NCI-H128 (cell line): ENCODE measurements around the gene AXIN1.
A peak's percentile ranks its signal among the peaks of the same experiment; 100 is the strongest.
"Not testable (repeated sequence)": the region's sequence is repeated elsewhere in the genome, so short reads cannot be mapped to it uniquely, and the experiment has no call there.

ENCODE experiments used
- DNase-seq: peaks from one replicate; lab custom pipeline; 2025; ENCODE audit not compliant: unreplicated experiment; lab: John Stamatoyannopoulos, UW

The AXIN1 gene, protein sequence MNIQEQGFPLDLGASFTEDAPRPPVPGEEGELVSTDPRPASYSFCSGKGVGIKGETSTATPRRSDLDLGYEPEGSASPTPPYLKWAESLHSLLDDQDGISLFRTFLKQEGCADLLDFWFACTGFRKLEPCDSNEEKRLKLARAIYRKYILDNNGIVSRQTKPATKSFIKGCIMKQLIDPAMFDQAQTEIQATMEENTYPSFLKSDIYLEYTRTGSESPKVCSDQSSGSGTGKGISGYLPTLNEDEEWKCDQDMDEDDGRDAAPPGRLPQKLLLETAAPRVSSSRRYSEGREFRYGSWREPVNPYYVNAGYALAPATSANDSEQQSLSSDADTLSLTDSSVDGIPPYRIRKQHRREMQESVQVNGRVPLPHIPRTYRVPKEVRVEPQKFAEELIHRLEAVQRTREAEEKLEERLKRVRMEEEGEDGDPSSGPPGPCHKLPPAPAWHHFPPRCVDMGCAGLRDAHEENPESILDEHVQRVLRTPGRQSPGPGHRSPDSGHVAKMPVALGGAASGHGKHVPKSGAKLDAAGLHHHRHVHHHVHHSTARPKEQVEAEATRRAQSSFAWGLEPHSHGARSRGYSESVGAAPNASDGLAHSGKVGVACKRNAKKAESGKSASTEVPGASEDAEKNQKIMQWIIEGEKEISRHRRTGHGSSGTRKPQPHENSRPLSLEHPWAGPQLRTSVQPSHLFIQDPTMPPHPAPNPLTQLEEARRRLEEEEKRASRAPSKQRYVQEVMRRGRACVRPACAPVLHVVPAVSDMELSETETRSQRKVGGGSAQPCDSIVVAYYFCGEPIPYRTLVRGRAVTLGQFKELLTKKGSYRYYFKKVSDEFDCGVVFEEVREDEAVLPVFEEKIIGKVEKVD

DNA sequence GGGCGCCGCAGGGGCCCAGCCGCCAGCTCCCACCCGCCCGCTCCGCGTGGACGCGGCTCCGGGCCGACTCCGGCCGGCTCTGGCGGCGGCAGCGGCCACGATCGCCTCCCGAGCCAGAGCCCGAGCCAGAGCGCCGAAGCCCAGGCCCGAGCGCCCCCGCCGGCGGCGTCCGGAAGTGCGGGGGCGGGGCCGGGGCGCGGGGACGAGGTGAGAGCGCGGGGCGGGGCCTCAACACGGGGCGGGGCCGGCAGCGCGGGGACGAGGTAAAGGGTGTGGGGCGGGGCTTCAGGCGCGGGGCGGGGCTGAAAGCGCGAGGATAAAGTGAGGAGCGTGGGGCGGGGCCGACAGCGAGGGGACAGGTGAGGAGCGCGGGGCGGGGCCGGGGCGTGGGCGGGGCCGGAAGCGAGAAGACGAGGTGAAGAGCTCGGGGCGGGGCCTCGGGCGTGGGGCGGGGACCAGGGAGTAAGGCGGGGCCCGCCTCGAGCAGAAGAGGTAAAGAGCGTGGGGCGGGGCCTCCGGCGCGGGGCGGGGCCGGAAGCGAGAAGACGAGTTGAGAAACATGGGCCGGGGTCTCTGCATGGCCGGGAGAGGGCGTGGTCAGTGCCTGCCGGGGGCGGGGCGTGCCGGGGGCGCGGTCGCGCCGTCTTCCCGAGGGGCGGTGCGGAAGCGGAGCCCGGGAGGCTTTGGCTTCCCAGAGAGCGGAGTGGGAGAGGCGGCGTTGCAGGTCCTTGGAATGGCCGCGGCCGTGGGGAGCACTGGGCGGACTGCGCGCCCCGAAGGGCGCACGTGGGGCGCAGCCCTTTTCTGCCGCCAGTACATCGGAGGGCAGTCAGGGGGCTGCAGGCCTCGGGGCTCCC, at the start of gene AXIN1:
TSS of gene AXIN1 (minus strand) at position 177 of the 857 bp plus-strand sequence. CDS start 5,698 bp downstream, outside the sequence.
- DNase-seq = peak; percentile 77

DNA sequence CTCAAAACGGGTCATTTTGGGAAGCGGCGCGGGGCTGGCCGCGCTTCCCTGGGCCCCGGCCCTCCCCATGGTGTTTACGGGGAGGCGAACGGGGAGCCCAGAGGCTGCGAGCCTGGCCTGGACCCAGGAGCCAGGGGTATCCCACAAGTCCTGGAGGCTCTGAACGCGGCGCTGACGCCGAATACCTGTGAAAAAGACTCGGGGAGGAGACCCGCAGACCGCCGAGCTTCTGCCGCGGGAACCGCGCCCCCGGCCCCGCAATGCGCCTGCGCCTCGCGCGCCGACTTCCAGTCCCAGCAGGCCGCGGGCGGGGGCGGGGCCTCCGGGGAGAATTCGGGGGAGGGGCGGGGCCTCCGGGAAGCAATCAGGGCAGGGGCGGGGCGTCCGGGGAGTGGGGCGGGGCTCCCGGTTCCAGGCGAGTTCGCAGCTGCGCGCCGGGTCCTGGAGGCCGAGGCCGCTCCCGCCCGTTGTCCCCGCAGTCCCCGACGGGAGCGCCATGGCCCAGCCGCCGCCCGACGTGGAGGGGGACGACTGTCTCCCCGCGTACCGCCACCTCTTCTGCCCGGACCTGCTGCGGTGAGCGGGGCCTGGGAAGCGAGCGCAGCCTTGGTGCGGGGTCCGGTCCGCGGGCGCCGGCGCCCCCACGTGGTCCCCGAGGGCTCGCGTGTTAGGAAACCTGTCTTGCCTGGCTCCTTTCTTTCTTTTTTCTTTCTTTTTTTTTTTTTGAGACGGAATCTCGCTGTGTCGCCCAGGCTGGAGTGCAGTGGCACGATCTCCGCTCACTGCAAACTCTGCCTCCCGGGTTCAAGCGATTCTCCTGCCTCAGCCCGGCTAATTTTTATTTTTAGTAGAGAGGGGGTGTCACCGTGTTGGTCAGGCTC, 49.2 kb upstream of the AXIN1 start, which contains the start of gene DECR2:
TSS of gene DECR2 (plus strand) at position 418 of the 881 bp plus-strand sequence. CDS start at position 497, 79 bp downstream.
- peak; percentile 23 for DNase-seq

DNA sequence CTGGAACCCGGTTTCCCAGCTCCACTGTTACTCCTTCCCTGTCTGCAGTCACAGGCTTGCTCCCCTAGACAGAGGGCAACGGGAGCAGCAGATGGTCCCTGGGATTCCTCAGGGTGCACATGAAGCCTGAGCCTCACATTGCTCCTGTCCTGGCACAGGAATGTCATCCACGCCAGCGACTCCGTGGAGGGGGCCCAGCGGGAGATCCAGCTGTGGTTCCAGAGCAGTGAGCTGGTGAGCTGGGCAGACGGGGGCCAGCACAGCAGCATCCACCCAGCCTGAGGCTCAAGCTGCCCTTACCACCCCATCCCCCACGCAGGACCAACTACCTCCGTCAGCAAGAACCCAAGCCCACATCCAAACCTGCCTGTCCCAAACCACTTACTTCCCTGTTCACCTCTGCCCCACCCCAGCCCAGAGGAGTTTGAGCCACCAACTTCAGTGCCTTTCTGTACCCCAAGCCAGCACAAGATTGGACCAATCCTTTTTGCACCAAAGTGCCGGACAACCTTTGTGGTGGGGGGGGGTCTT, 47.6 kb upstream of the AXIN1 start:
- DNase-seq = no peak

DNA sequence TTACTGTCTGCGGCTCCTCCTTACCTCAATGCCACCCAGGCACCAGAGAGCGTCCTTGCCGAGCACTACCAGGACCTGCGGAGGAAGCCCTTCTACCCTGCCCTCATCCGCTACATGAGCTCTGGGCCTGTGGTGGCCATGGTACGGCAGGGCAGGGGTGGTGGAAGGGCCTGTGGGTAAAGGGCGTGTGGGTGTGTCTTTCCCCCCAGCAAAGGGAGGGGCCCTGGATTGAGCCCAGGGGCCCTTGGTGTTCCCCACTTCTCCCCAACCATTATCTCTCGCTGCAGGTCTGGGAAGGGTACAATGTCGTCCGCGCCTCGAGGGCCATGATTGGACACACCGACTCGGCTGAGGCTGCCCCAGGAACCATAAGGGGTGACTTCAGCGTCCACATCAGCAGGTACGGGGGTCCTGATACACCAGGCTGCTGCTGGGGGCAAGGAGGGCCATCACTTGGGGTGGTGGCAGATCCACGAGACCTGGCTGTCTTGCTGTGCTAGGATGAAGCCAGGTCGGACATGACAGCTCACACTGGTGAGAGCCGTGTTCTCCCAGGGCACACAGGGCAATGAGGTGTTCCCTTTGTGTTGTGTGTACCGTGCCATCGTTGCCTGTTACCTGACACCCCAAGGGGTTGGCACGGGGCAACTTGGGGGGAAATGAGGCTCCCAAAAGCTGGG, 47.0 kb upstream of the AXIN1 start:
- no peak for DNase-seq

DNA sequence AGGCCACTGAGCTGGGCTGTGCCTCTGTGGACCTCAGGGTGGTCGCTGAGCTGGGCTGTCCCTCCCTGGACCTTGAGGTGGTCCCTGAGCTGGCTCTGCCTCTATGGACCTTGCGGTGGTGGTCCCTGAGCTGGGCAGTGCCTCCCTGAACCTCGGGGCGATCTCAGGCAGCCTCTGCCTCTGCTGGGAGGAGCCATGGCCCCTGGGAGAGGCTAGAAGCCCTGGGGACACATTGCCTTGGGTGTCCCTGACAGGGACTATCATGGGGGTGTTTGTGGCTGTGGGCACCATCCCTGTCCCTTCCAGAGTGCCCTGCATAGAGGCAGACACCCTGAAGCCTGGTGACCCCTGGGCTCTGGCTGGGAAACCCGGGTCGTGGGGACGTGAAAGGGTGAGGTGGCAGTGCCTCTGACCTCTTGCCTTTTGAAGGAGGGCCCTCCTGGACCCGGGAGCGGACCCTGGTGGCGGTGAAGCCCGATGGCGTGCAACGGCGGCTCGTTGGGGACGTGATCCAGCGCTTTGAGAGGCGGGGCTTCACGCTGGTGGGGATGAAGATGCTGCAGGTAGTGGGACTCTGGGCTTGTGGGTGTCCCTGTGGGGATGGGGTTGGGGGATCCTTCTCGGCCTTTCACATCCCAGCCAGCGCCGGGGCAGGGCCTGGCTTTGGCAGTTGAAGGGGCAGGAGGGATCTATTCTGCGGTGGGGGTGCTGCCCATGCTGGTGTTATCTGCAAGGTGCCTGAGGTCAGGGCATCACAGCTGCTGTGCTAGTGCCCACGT, 46.2 kb upstream of the AXIN1 start:
- no peak for DNase-seq

DNA sequence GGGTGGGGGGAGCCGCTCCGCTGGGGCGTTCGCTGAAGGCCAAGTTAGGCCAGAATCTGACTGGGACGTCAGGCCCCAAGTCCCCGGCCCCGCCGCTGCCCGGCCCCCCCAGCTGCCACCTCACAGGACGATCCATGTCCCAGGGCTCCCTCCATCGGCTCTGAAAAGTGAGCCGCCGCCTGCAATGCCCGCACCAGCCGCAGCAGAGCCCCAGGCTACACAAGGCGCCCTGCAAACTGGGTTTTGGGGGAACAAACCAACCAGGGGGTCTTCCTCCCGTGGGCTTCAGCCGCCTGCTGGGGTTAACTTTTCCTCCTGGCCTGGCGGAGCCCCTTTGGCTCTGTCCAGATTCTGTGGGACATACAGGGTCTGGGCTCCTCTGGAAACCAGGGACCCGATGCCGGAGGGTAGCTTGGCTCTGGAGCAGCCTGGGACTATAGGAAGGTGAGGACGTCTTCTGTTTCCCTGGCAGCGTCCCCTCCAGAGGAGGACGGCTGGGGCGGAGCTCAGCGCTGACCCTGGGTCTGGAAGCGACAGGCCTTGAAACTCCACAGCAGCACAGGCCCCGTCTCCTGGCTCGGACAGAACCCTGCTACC, 45.3 kb upstream of the AXIN1 start:
- DNase-seq = no peak

DNA sequence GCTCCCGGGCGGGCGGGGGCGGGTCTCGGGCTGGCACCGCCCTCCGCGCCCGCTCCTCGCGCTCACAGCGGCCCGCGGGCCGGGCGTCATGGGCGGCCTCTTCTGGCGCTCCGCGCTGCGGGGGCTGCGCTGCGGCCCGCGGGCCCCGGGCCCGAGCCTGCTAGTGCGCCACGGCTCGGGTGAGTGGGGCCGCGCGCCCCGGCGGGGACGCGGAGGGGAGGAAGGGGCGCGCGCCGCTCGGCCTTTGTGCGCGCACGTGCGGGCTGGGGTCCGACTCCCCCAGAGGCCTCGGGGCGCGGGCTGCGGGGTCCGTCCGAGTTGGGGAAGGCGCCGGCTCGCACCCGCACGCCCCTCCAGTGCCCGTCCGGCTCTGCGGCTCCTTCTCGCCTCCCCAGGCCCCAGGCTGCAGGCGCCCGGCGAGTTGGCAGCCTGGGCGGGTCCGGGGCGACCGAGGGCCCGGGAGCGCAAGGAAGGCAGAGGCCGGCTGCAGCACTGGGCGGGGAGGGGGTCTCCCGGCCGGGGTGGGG, 44.7 kb upstream of the AXIN1 start, which contains the start of gene NME4:
TSS of gene NME4 (plus strand) at position 65 of the 527 bp plus-strand sequence. CDS start at position 89, 24 bp downstream.
- no peak for DNase-seq

DNA sequence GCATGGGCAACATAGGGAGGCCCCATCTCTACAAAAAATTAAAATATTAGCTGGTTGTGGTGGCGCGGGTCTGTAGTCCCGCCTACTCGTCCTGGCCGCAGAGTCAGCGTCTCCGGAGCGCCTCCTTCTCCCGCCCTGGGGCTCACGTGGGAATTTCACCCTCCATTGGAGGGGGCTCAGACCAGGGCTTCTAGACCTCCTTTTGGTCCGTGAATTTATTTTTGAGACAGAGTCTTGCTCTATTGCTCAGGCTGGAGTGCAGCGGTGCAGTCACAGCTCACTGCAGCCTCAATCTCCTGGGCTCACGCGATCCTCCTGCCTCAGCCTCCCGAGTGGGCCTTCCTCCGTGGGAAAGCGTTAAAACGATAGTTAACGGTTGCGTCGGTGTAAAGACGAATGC, 44.1 kb upstream of the AXIN1 start:
- no peak for DNase-seq

DNA sequence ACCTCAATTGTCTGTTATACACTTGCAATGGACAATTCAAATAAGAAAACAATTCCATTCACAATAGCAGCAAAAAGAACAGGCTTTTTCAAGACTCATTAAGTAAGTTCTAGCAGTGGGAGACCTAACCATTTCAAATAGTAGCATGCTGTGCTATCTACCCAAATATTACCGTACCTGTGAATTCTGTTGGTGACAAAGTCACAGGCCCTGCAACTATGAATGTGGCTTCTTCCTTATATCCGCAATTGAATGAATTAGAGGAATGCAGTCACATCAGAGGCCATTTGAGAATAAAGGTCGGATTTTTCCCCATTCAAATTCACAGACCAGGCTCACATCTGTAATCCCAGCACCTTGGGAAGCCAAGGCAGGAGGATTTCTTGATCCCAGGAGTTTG, 43.7 kb upstream of the AXIN1 start:
- DNase-seq = no peak

DNA sequence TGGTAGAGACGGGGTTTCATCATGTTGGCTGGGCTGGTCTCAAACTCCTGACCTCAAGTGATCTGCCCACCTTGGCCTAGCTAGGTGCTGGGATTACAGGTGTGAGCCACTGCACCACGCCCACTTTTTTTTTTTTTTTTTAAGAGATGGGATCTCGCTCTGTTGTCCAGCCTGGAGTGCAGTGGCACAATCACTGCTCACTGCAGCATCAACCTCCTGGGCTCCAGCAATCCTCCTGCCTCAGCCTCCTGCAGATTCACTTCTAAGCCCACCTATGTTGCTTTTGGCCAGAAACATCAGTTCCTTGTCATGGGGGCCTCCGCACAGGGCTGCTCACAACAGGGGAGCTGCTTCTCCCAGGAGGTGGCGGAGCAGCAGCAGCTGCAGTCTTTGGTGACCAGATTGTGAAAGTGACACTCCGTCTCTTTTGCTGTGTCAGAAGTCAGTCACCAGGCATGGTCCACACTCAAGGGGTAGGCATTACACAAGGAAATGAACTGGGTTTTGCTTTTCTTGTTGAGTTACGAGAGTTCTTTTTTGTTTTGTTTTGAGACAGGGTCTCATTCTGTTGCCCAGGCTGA, 40.0 kb upstream of the AXIN1 start:
- DNase-seq = no peak

DNA sequence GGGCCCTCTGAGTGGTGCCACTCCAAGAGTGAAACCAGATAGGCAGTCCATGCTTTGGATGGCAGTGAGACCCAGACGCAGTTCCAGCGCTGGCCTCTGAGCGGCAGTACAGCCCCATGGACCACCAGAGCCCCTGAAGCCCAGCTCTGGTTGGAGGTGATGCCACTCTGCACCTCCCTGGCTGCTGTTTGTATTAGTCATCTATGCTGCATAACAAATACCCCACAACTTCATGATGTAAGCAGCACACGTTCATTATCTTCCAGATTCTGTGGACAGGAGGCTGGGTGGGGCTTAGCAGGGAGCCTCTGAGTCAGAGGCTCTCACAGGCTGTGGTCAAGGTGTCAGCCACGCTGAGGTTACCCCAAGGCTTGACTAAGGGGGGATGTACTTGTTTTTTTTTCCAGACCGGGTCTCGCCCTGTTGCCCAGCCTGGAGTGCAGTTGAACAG, 39.4 kb upstream of the AXIN1 start:
- DNase-seq = no peak

DNA sequence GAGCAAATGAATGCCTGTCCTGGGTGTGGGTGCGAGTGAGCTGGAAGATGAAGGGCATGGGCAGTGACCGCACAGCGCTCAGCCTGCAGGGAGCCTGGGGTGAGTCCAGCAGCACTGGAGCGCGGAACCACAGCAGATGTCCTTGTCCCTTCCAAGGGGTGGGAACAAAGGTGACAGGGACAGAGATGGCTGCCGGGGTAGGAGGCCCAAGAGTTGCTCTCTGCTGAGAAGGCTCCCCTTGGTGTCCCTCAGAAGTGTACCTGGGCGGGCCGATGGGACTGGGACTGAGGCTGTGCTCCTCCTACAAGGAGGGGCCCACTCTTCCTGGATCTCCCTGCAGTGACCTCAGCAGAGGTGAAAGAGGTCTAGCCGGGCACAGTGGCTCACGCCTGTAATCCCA, 36.8 kb upstream of the AXIN1 start:
- DNase-seq = no peak

DNA sequence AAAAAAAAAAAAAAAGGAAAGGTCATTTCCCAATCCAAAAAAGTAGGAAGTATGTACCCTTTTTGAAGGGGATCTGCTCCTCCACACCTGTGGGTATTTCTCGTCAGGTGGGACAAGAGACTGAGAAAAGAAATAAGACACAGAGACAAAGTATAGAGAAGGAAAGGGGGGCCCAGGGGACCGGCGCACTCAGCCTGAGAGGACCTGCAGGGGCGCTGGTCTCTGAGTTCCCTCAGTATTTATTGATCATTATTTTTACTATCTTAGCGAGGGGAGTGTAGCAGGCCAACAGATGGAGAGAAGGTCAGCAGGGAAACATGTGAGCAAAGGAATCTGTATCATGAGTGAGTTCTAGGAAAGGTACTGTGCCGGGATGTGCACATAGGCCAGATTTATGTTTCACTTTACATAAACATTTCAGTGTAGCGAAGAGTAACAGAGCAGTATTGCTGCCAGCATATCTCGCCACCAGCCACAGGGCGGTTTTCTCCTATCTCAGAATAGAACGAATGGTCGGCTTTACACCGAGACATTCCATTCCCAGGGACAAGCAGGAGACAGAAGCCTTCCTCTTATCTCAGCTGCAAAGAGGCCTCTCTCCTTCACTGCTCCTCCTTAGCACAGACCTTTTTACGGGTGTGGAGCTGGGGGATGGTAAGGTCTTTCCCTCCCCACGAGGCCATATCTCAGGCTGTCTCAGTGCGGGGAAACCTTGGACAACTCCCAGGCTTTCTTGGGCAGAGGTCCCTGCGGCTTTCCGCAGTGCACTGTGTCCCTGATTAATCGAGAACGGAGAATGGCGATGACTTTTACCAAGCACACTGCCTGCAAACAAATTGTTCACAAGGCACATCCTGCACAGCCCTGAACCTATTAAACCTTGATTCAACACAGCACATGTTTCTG, 35.5 kb upstream of the AXIN1 start:
- DNase-seq = not testable (repeated sequence)

DNA sequence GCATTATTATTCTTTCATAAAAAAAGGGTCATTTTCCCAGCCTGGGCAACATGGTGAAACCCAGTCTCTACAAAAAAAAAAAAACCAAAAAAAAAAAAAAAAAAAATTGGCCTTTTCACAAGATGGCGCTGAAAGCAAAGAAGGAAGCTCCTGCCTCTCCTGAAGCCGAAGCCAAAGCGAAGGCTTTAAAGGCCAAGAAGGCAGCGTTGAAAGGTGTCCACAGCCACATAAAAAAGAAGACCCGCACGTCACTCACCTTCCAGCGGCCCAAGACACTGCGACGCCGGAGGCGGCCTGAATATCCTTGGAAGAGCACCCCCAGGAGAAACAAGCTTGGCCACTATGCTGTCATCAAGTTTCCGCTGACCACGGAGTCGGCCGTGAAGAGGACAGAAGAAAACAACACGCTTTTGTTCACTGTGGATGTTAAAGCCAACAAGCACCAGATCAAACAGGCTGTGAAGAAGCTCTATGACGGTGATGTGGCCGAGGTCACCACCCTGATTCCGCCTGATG, 34.2 kb upstream of the AXIN1 start:
- no peak for DNase-seq

DNA sequence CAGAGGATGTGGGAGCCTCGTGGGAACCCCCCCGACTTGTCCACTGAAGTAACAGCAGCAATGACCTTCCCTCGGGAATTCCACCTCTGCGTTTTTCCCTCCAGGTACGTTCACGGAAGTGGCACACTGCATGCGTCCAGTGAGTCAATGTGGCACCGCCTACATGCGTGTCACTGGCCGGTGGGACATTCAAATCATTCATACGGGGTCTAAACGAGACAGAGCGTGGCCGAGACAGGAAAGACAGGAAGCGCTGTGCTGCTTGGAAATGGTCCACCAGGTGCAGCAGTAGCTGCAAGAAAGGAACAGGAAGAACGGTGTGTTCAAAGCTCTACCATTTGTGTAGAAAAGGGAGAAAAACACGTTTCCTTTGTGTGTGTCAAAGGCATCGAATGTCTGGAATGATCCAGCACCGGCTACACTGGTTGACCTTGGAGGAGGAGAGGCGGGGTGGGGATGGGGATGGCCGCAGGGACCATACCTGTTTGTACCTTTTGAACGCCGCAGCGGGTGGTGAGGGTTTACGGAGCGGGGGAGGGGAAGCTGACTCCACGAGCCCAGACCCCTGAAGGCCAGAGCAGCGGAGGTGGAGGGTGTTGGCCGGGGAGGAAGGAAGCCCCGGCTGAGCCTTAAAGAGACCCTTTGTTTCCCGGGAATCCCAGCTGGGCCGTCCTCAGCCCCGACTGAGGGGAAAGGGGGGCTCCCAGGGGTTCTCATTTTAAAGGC, 31.0 kb upstream of the AXIN1 start:
- no peak for DNase-seq
